H1 (cell line): Measurements from ENCODE around the gene FOXM1. TPM values are rescaled to one million over a fixed set of nuclear protein-coding genes. Genes with fewer than 3 reads are reported as not detected.

ENCODE experiments used
- CTCF ChIA-PET: fragments of 300-600 bp; sonication (Branson Sonifier 250); formaldehyde crosslinking; loops from one replicate; lab custom pipeline; 2021; ENCODE audit not compliant: partially characterized antibody; lab: Charles Lee
- POLR2A ChIA-PET: fragments of 300-600 bp; sonication (Branson Sonifier 250); formaldehyde crosslinking; loops from one replicate; lab custom pipeline; 2021; ENCODE audit warnings: inconsistent platforms; ENCODE audit not compliant: partially characterized antibody; lab: Charles Lee
- DNase-seq, 2 experiments: peaks; one replicate each; pipeline versions ENCODE4 v3.0.0 to v3.0.0-alpha.2; 2010 to 2022; ENCODE audit warnings: low spot score in 2 of 2, low read depth in 1 of 2, mixed read lengths in 1 of 2
- FAIRE-seq: peaks from 2 replicates; lab custom pipeline; 2011; peaks lifted over from hg19 to GRCh38; lab: Jason Lieb, UNC
- H2AFZ ChIP-seq: 2 replicates; pipeline ENCODE4 v1.8.1; 2012; ENCODE audit warnings: low read length, inconsistent platforms
- H2AK5ac ChIP-seq: 2 replicates; pipeline ENCODE4 v1.6.1; 2013; ENCODE audit warnings: low read depth, low read length
- H2BK120ac ChIP-seq: replicated peaks from 2 replicates; pipeline ENCODE3; 2013; ENCODE audit warnings: low read depth, low read length, inconsistent platforms
- H2BK12ac ChIP-seq: 2 replicates; pipeline ENCODE4 v1.6.1; 2013; ENCODE audit warnings: low read depth, low read length
- H2BK15ac ChIP-seq: 2 replicates; pipeline ENCODE4 v1.6.1; 2013; ENCODE audit warnings: low read length
- H2BK20ac ChIP-seq: 2 replicates; pipeline ENCODE4 v1.6.1; 2013; ENCODE audit warnings: low read length
- H2BK5ac ChIP-seq: 2 replicates; pipeline ENCODE4 v1.6.1; 2013; ENCODE audit warnings: low read depth, low read length
- H3K14ac ChIP-seq: 2 replicates; pipeline ENCODE4 v1.6.1; 2013; ENCODE audit warnings: inconsistent platforms; ENCODE audit not compliant: insufficient read length
- H3K18ac ChIP-seq: 2 replicates; pipeline ENCODE4 v1.6.1; 2013; ENCODE audit warnings: low read length; ENCODE audit errors: extremely low read depth
- H3K23ac ChIP-seq: 2 replicates; pipeline ENCODE4 v1.6.1; 2013; ENCODE audit warnings: inconsistent platforms; ENCODE audit not compliant: insufficient read length
- H3K23me2 ChIP-seq: 2 replicates; pipeline ENCODE4 v1.6.1; 2013; ENCODE audit warnings: low read depth, low read length
- H3K27ac ChIP-seq: 2 replicates; pipeline ENCODE4 v1.6.1; 2011; ENCODE audit warnings: low read depth, low read length, inconsistent platforms
- H3K27me3 ChIP-seq, 4 experiments: replicated peaks in 1 of 4; 1 replicate in 1 of 4; 2 replicates in 3 of 4; pipeline versions ENCODE4 v1.6.1 to v1.8.1; 2011 to 2013; ENCODE audit warnings: low read length in 3 of 4, mild to moderate bottlenecking in 3 of 4, inconsistent platforms in 2 of 4, mixed read lengths in 2 of 4, moderate library complexity in 1 of 4; ENCODE audit not compliant: control insufficient read depth in 3 of 4, insufficient read depth in 3 of 4; ENCODE audit errors: extremely low read depth in 1 of 4
- H3K36me3 ChIP-seq, 4 experiments: 2 replicates each; pipeline versions ENCODE4 v1.6.1 to v1.8.1; 2011 to 2013; ENCODE audit warnings: mild to moderate bottlenecking in 4 of 4, low read length in 3 of 4, moderate library complexity in 2 of 4, control low read depth in 1 of 4, inconsistent platforms in 1 of 4; ENCODE audit not compliant: insufficient read depth in 4 of 4, control insufficient read depth in 2 of 4
- H3K4ac ChIP-seq: replicated peaks from 2 replicates; pipeline ENCODE3; 2013; ENCODE audit warnings: low read length, low read depth, mixed read lengths, inconsistent platforms; ENCODE audit not compliant: insufficient read length
- H3K4me1 ChIP-seq, 4 experiments: replicated peaks in 1 of 4; 1 replicate in 1 of 4; 2 replicates in 3 of 4; pipeline versions ENCODE4 v1.6.1 to v1.8.1; 2011 to 2013; ENCODE audit warnings: low read length in 3 of 4, inconsistent platforms in 2 of 4, mixed read lengths in 1 of 4; ENCODE audit not compliant: insufficient read depth in 4 of 4, control insufficient read depth in 3 of 4
- H3K4me2 ChIP-seq, 2 experiments: 2 replicates each; pipeline versions ENCODE4 v1.6.1 to v1.8.1; 2011 to 2013; ENCODE audit warnings: low read depth in 2 of 2, low read length in 2 of 2, control low read depth in 1 of 2, inconsistent platforms in 1 of 2, mild to moderate bottlenecking in 1 of 2; ENCODE audit not compliant: insufficient read depth in 1 of 2
- H3K4me3 ChIP-seq, 4 experiments: fragments of 200-600, 300-600 bp in 1 of 4; sonication (generic), shearing (Covaris generic), sonication (Bioruptor Twin) in 1 of 4; 2 replicates each; pipeline versions ENCODE4 v1.5.1 to v1.8.1; 2011 to 2016; ENCODE audit warnings: low read length in 4 of 4, low read depth in 3 of 4, control low read depth in 2 of 4, inconsistent platforms in 2 of 4, mild to moderate bottlenecking in 2 of 4, mixed read lengths in 1 of 4, moderate library complexity in 1 of 4; ENCODE audit not compliant: insufficient read depth in 2 of 4; ENCODE audit errors: extremely low read depth in 1 of 4
- H3K56ac ChIP-seq: replicated peaks from 2 replicates; pipeline ENCODE3; 2013; ENCODE audit warnings: low read depth, mild to moderate bottlenecking, mixed read lengths, low read length, inconsistent platforms; ENCODE audit not compliant: insufficient read length
- H3K79me1 ChIP-seq: 2 replicates; pipeline ENCODE4 v1.6.1; 2013; ENCODE audit warnings: low read depth, low read length, control low read depth
- H3K79me2 ChIP-seq, 2 experiments: 2 replicates each; pipeline versions ENCODE4 v1.6.1 to v1.8.1; 2012 to 2013; ENCODE audit warnings: low read length in 2 of 2, mild to moderate bottlenecking in 2 of 2, inconsistent platforms in 1 of 2; ENCODE audit not compliant: insufficient read depth in 2 of 2, control insufficient read depth in 1 of 2
- H3K9ac ChIP-seq, 4 experiments: replicated peaks in 1 of 4; 1 replicate in 1 of 4; 2 replicates in 3 of 4; pipeline versions ENCODE4 v1.6.1 to v1.8.1; 2011 to 2013; ENCODE audit warnings: low read depth in 3 of 4, low read length in 3 of 4, control low read depth in 2 of 4, mild to moderate bottlenecking in 2 of 4, moderate library complexity in 2 of 4, inconsistent platforms in 1 of 4; ENCODE audit errors: extremely low read depth in 1 of 4
- H3K9me3 ChIP-seq, 2 experiments: 2 replicates each; pipeline versions ENCODE4 v1.6.1 to v1.8.1; 2012 to 2013; ENCODE audit warnings: mild to moderate bottlenecking in 2 of 2, moderate library complexity in 2 of 2, control low read depth in 1 of 2, inconsistent platforms in 1 of 2, low read depth in 1 of 2, low read length in 1 of 2, mixed read lengths in 1 of 2; ENCODE audit not compliant: insufficient read depth in 2 of 2
- H4K20me1 ChIP-seq, 2 experiments: replicated peaks in 1 of 2; 2 replicates each; pipeline versions ENCODE3 to v1.8.1; 2011 to 2013; ENCODE audit warnings: inconsistent platforms in 2 of 2, low read length in 2 of 2, mild to moderate bottlenecking in 1 of 2; ENCODE audit not compliant: insufficient read depth in 2 of 2, control insufficient read depth in 1 of 2
- H4K5ac ChIP-seq: 2 replicates; pipeline ENCODE4 v1.6.1; 2013; ENCODE audit warnings: low read length, low read depth, mixed read lengths, inconsistent platforms; ENCODE audit not compliant: insufficient read length
- H4K8ac ChIP-seq: 2 replicates; pipeline ENCODE4 v1.8.0; 2013; ENCODE audit warnings: mild to moderate bottlenecking, moderate library complexity, low read length, inconsistent platforms; ENCODE audit not compliant: insufficient read depth; ENCODE audit errors: extremely low read depth
- H4K91ac ChIP-seq: replicated peaks from 2 replicates; pipeline ENCODE3; 2013; ENCODE audit warnings: low read length, mixed read lengths, inconsistent platforms; ENCODE audit not compliant: insufficient read length
- ASH2L ChIP-seq: fragments of 200-600, 300-600 bp; sonication (generic); IDR thresholded peaks from one replicate; pipeline ENCODE4 v1.7.1; 2017; ENCODE audit warnings: low read length
- BACH1 ChIP-seq: IDR thresholded peaks from 2 replicates; pipeline ENCODE4 v1.6.1; 2012; ENCODE audit warnings: low read length, improper control_type of control experiment
- BCL11A ChIP-seq, 2 experiments: IDR thresholded peaks; one replicate each; pipeline ENCODE4 v1.6.1; 2011; ENCODE audit warnings: low read depth in 2 of 2, low read length in 2 of 2, mild to moderate bottlenecking in 2 of 2
- BRCA1 ChIP-seq: IDR thresholded peaks from 2 replicates; pipeline ENCODE4 v1.6.1; 2012; ENCODE audit warnings: low read depth, low read length, improper control_type of control experiment
- CTBP2 ChIP-seq: IDR thresholded peaks from 2 replicates; pipeline ENCODE4 v1.7.0; 2011; ENCODE audit warnings: borderline replicate concordance, mild to moderate bottlenecking, moderate library complexity, mixed read lengths, low read length; ENCODE audit not compliant: insufficient read depth, insufficient read length
- EZH2 ChIP-seq: fragments of 200-600 bp; sonication (generic); IDR thresholded peaks from 2 replicates; pipeline ENCODE4 v1.7.1; 2012; ENCODE audit warnings: low read depth, mild to moderate bottlenecking, moderate library complexity, low read length, inconsistent platforms; ENCODE audit not compliant: severe bottlenecking
- GABPA ChIP-seq: IDR thresholded peaks from 2 replicates; pipeline ENCODE4 v1.6.1; 2011; ENCODE audit warnings: mild to moderate bottlenecking, low read length, moderate library complexity, borderline replicate concordance; ENCODE audit not compliant: insufficient read depth
- GTF2F1 ChIP-seq: IDR thresholded peaks from 2 replicates; pipeline ENCODE4 v1.6.1; 2012; ENCODE audit warnings: low read depth, low read length, improper control_type of control experiment, borderline replicate concordance
- NRF1 ChIP-seq: IDR thresholded peaks from 2 replicates; pipeline ENCODE4 v1.6.1; 2011; ENCODE audit warnings: mild to moderate bottlenecking, low read depth, low read length, improper control_type of control experiment
- SAP30 ChIP-seq: fragments of 300-600 bp; sonication (generic); IDR thresholded peaks from 2 replicates; pipeline ENCODE4 v1.7.1; 2012; ENCODE audit warnings: low read length, moderate library complexity, mild to moderate bottlenecking, inconsistent platforms; ENCODE audit not compliant: insufficient read depth, insufficient replicate concordance
- SUZ12 ChIP-seq: fragments of 200-600 bp; sonication (generic); IDR thresholded peaks from 2 replicates; pipeline ENCODE4 v1.6.1; 2012; ENCODE audit warnings: mild to moderate bottlenecking, inconsistent platforms, low read length, moderate library complexity, mixed read lengths
- TBP ChIP-seq: IDR thresholded peaks from 2 replicates; pipeline ENCODE4 v1.6.1; 2011; ENCODE audit warnings: low read depth, low read length, improper control_type of control experiment
- USF2 ChIP-seq: IDR thresholded peaks from 2 replicates; pipeline ENCODE4 v1.6.1; 2011; ENCODE audit warnings: low read length, improper control_type of control experiment
- WGBS, 2 experiments: shearing (Covaris generic) in 1 of 2; methylation state at CpG; one replicate each; pipeline versions ENCODE4 v1.1.6 to v1.1.7; 2013 to 2015; ENCODE audit warnings: low lambda C conversion rate in 2 of 2, mixed read lengths in 2 of 2, inconsistent platforms in 1 of 2, low coverage in 1 of 2, missing lambda C conversion rate in 1 of 2; ENCODE audit not compliant: insufficient replicate concordance in 2 of 2, insufficient coverage in 1 of 2, insufficient read length in 1 of 2; ENCODE audit errors: extremely low coverage in 1 of 2, missing lambda C conversion rate in 1 of 2; 5-methylcytosine and 5-hydroxymethylcytosine counted together
- polyA plus RNA-seq, 7 experiments: library from polyadenylated mRNA; depleted of rRNA in 3 of 7; stranded (reverse) in 5 of 7; unstranded in 2 of 7; fragments of >200 nt in 5 of 7; fragments of 200-250 nt in 2 of 7; gene quantifications; 1 replicate in 5 of 7; 2 replicates in 1 of 7; 4 replicates in 1 of 7; pipeline versions ENCODE4 v1.2.1 to v1.2.3, GENCODE V29; 2011 to 2013; ENCODE audit warnings: missing spikeins in 2 of 7, mixed read lengths in 2 of 7
- total RNA-seq: library from RNA; stranded (reverse); fragmentation: NEBNext Ultra II Directional; extraction: Animal tissue kit (Norgen Biotek cat#: 25700); gene quantifications from 2 replicates; pipeline ENCODE4 v1.2.1, GENCODE V29; 2021

The FOXM1 gene
- total and polyA plus RNA-seq, 2 of the 8 experiments (the other 6 are each of a cell fraction or from before 2014, with no cell fraction given): 58.1 to 121 TPM

DNA sequence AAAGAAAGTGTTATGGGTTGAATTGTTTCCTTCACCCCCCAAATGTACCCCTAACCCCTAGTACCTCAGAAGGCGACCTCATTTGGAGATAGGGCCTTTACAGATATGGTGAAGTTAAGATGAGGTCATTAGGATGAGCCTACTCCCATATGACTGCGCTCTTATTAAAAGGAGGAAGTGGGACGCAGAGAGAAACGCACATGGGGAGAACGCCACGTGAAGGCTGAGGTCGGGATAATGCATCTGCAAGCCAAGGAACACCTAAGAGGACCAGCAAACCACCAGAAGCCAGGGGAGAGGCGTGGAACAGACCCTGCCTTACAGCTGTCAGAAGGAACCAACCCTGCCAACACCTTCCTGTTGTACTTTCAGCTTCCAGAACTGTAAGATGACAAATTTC, 40.4 kb downstream of the FOXM1 start:
- Histone ChIP-seq H3K4ac (no peak overlapping the region), H3K27me3 (no peaks in the 10 kb centered on the region; a peak in 1 of 7 replicates), H2BK20ac (no peak overlapping the region), H3K36me3 (no peaks in the 10 kb centered on the region; a peak in 1 of 8 replicates), H2BK5ac (no peak overlapping the region), H4K91ac (no peak overlapping the region), H3K4me2 (no peak overlapping the region), H4K5ac (no peak overlapping the region), H3K9ac (no peak overlapping the region), H3K23me2 (no peaks in the 10 kb centered on the region; the same call in 1 of the 2 replicates), H4K20me1 (peaks cover 0 to 3% of the 10 kb centered on the region in 2 experiments), H3K14ac (no peak overlapping the region), H3K56ac (no peak overlapping the region), H2AK5ac (no peak overlapping the region), H3K79me2 (no peaks in the 10 kb centered on the region), H3K23ac (no peak overlapping the region), H4K8ac (no peak overlapping the region), H2BK15ac (no peak overlapping the region), H2AFZ (no peak overlapping the region), H2BK120ac (no peak overlapping the region), H2BK12ac (no peak overlapping the region), H3K4me1 (peaks cover 0 to 14% (median 9%) of the 10 kb centered on the region in 4 experiments; a peak in 6 of 7 replicates), H3K79me1 (no peaks in the 10 kb centered on the region), H3K4me3 (no peak overlapping the region), H3K9me3 (no peaks in the 10 kb centered on the region), H3K27ac (no peak overlapping the region), H3K18ac (no peak overlapping the region)
- POLR2A ChIA-PET: interaction anchor here (0.9 to 6.3 kb wide), 4 partner anchors 9 to 147 kb away, joined by 3 to 58 read pairs (median 5); partner anchors contain the start of gene ITFG2
- CTCF ChIA-PET: interaction anchor here (0.6 to 6.9 kb wide), 6 partner anchors 9 to 1040 kb away, joined by 3 to 52 read pairs (median 4); no protein-coding TSS in a partner anchor
- DNase-seq (no peak), FAIRE-seq (no peak)
- 76% methylated on average over 8 of the region's 8 CpGs; no CpG with 5 or more reads in 1 of the 2 experiments for WGBS, 2 experiments
- TF ChIP-seq ASH2L: no peak
- no peak for TF ChIP-seq EZH2
- no peak for TF ChIP-seq BACH1
- no peak for TF ChIP-seq USF2
- no peak for TF ChIP-seq CTBP2
- no peak for TF ChIP-seq BCL11A (IDR thresholded peaks at IDR 0.05; ENCODE audit: low read depth in 2 of 2, low read length in 2 of 2)
- TF ChIP-seq TBP: no peak
- no peak for TF ChIP-seq SAP30
- no peak for TF ChIP-seq GABPA
- no peak for TF ChIP-seq NRF1
- TF ChIP-seq GTF2F1: no peak
- TF ChIP-seq BRCA1: no peak
- TF ChIP-seq SUZ12: no peak
